ENCODE measurements around the gene DNAJC18.

DNAJC18 gene

DNA sequence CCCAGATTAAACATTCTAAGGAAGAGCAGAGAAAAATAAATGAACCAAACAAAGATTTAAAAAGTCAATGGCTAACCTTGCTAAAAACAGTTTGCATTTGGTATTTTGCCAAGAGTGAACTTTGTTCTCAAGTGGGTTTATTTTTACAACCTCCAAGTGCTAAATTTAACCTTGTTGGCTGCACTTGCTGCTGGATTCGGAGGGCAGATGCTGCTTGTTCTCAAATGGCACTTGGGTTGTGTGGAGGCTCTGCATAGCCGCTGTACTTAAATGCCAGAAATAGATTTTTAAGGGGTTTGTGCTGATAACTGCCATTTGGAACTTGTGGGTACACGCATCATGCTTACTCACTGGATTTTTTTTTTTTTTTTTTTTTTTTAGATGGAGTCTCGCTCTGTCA, 22.1 kb downstream of the DNAJC18 start:
- ChIA-PET CTCF (interaction anchor here (0.6 to 9.2 kb wide), 3 partner anchors 13 to 129 kb away, joined by 3 to 246 read pairs (median 8); no protein-coding TSS in a partner anchor), POLR2A (interaction anchor here (1.6 kb wide), 1 partner anchor 22 kb away, joined by 6 read pairs; the partner anchor contains the start of gene DNAJC18)
- Histone ChIP-seq H3K4me1 (ENCODE audit: control insufficient read depth, insufficient read depth, low read length) (peaks cover 3% of the 10 kb centered on the region; the same call in 1 of the 2 replicates), H3K27ac (ENCODE audit: extremely low read depth, low read depth, low read length) (0 out of 2 replicates have a peak overlapping the region, but pooled peaks have one; percentile 28), H3K36me3 (ENCODE audit: control insufficient read depth in 2 of 2, insufficient read depth in 1 of 2, low read length in 2 of 2) (peaks cover 26 to 73% of the 10 kb centered on the region in 2 experiments), H3K9me3 (ENCODE audit: control insufficient read depth, insufficient read depth, low read depth, low read length) (no peaks in the 10 kb centered on the region), H3K4me3 (ENCODE audit: low read depth, low read length) (no peak overlapping the region)
- no peak for TF ChIP-seq ZNF624 (tag by site-specific recombination; IDR thresholded peaks at IDR 0.05)
- TF ChIP-seq ZEB2 (tag by site-specific recombination; IDR thresholded peaks at IDR 0.05): no peak
- TF ChIP-seq ZNF561 (tag by site-specific recombination; IDR thresholded peaks at IDR 0.05; ENCODE audit: borderline replicate concordance): no peak
- TF ChIP-seq, protein P1, sequence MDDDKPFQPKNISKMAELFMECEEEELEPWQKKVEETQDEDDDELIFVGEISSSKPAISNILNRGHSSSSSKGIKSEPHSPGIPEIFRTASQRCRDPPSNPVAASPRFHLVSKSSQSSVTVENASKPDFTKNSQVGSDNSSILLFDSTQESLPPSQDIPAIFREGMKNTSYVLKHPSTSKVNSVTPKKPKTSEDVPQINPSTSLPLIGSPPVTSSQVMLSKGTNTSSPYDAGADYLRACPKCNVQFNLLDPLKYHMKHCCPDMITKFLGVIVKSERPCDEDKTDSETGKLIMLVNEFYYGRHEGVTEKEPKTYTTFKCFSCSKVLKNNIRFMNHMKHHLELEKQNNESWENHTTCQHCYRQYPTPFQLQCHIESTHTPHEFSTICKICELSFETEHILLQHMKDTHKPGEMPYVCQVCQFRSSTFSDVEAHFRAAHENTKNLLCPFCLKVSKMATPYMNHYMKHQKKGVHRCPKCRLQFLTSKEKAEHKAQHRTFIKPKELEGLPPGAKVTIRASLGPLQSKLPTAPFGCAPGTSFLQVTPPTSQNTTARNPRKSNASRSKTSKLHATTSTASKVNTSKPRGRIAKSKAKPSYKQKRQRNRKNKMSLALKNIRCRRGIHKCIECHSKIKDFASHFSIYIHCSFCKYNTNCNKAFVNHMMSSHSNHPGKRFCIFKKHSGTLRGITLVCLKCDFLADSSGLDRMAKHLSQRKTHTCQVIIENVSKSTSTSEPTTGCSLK (tag by site-specific recombination; IDR thresholded peaks at IDR 0.05): no peak
- TF ChIP-seq ZNF707 (tag by site-specific recombination; IDR thresholded peaks at IDR 0.05): no peak
- TF ChIP-seq WT1 (tag by site-specific recombination; IDR thresholded peaks at IDR 0.05): no peak
- TF ChIP-seq, protein P2, sequence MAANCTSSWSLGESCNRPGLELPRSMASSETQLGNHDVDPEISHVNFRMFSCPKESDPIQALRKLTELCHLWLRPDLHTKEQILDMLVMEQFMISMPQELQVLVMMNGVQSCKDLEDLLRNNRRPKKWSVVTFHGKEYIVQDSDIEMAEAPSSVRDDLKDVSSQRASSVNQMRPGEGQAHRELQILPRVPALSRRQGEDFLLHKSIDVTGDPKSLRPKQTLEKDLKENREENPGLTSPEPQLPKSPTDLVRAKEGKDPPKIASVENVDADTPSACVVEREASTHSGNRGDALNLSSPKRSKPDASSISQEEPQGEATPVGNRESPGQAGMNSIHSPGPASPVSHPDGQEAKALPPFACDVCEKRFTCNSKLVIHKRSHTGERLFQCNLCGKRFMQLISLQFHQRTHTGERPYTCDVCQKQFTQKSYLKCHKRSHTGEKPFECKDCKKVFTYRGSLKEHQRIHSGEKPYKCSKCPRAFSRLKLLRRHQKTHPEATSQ (tag by site-specific recombination; IDR thresholded peaks at IDR 0.05): no peak
- no peak for TF ChIP-seq EGR2 (tag by site-specific recombination; IDR thresholded peaks at IDR 0.05; ENCODE audit: low read depth)
- no peak for TF ChIP-seq GLIS2 (tag by site-specific recombination; IDR thresholded peaks at IDR 0.05)
- TF ChIP-seq ZSCAN30 (tag by site-specific recombination; IDR thresholded peaks at IDR 0.05): no peak
- TF ChIP-seq ZNF366 (tag by site-specific recombination; conservative IDR thresholded peaks at IDR 0.05): no peak
- no peak for TF ChIP-seq ZNF76 (tag by site-specific recombination; IDR thresholded peaks at IDR 0.05; ENCODE audit: borderline replicate concordance, low read depth)
- TF ChIP-seq ZNF548 (tag by site-specific recombination; IDR thresholded peaks at IDR 0.05): no peak
- TF ChIP-seq, protein P3, sequence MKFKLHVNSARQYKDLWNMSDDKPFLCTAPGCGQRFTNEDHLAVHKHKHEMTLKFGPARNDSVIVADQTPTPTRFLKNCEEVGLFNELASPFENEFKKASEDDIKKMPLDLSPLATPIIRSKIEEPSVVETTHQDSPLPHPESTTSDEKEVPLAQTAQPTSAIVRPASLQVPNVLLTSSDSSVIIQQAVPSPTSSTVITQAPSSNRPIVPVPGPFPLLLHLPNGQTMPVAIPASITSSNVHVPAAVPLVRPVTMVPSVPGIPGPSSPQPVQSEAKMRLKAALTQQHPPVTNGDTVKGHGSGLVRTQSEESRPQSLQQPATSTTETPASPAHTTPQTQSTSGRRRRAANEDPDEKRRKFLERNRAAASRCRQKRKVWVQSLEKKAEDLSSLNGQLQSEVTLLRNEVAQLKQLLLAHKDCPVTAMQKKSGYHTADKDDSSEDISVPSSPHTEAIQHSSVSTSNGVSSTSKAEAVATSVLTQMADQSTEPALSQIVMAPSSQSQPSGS (tag by site-specific recombination; IDR thresholded peaks at IDR 0.05; ENCODE audit: low read depth): no peak
- no peak for TF ChIP-seq YY2 (tag by site-specific recombination; IDR thresholded peaks at IDR 0.05)
- TF ChIP-seq ZNF701 (tag by site-specific recombination; IDR thresholded peaks at IDR 0.05): no peak
- no peak for TF ChIP-seq OSR2 (tag by site-specific recombination; IDR thresholded peaks at IDR 0.05)
- TF ChIP-seq, protein P4, sequence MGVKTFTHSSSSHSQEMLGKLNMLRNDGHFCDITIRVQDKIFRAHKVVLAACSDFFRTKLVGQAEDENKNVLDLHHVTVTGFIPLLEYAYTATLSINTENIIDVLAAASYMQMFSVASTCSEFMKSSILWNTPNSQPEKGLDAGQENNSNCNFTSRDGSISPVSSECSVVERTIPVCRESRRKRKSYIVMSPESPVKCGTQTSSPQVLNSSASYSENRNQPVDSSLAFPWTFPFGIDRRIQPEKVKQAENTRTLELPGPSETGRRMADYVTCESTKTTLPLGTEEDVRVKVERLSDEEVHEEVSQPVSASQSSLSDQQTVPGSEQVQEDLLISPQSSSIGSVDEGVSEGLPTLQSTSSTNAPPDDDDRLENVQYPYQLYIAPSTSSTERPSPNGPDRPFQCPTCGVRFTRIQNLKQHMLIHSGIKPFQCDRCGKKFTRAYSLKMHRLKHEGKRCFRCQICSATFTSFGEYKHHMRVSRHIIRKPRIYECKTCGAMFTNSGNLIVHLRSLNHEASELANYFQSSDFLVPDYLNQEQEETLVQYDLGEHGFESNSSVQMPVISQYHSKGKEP (tag by site-specific recombination; IDR thresholded peaks at IDR 0.05): peak; percentile 41; the same call in 1 of the 2 replicates
- TF ChIP-seq, protein P5, sequence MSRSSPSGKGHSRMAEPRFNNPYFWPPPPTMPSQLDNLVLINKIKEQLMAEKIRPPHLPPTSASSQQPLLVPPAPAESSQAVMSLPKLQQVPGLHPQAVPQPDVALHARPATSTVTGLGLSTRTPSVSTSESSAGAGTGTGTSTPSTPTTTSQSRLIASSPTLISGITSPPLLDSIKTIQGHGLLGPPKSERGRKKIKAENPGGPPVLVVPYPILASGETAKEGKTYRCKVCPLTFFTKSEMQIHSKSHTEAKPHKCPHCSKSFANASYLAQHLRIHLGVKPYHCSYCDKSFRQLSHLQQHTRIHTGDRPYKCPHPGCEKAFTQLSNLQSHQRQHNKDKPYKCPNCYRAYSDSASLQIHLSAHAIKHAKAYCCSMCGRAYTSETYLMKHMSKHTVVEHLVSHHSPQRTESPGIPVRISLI (tag by site-specific recombination; IDR thresholded peaks at IDR 0.05): peak; percentile 73; the same call in 1 of the 2 replicates
- no peak for TF ChIP-seq MZF1 (tag by site-specific recombination; IDR thresholded peaks at IDR 0.05; ENCODE audit: borderline replicate concordance)
- no peak for TF ChIP-seq SCRT2 (tag by site-specific recombination; IDR thresholded peaks at IDR 0.05)
- TF ChIP-seq ZNF132 (tag by site-specific recombination; IDR thresholded peaks at IDR 0.05; ENCODE audit: borderline replicate concordance): no peak
- TF ChIP-seq, protein P6, sequence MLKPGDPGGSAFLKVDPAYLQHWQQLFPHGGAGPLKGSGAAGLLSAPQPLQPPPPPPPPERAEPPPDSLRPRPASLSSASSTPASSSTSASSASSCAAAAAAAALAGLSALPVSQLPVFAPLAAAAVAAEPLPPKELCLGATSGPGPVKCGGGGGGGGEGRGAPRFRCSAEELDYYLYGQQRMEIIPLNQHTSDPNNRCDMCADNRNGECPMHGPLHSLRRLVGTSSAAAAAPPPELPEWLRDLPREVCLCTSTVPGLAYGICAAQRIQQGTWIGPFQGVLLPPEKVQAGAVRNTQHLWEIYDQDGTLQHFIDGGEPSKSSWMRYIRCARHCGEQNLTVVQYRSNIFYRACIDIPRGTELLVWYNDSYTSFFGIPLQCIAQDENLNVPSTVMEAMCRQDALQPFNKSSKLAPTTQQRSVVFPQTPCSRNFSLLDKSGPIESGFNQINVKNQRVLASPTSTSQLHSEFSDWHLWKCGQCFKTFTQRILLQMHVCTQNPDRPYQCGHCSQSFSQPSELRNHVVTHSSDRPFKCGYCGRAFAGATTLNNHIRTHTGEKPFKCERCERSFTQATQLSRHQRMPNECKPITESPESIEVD (tag by site-specific recombination; IDR thresholded peaks at IDR 0.05): peak; percentile 60
- no peak for TF ChIP-seq ZFP69B (tag by site-specific recombination; IDR thresholded peaks at IDR 0.05)
- TF ChIP-seq ZBTB21 (tag by site-specific recombination; IDR thresholded peaks at IDR 0.05): no peak
- TF ChIP-seq, protein P7, sequence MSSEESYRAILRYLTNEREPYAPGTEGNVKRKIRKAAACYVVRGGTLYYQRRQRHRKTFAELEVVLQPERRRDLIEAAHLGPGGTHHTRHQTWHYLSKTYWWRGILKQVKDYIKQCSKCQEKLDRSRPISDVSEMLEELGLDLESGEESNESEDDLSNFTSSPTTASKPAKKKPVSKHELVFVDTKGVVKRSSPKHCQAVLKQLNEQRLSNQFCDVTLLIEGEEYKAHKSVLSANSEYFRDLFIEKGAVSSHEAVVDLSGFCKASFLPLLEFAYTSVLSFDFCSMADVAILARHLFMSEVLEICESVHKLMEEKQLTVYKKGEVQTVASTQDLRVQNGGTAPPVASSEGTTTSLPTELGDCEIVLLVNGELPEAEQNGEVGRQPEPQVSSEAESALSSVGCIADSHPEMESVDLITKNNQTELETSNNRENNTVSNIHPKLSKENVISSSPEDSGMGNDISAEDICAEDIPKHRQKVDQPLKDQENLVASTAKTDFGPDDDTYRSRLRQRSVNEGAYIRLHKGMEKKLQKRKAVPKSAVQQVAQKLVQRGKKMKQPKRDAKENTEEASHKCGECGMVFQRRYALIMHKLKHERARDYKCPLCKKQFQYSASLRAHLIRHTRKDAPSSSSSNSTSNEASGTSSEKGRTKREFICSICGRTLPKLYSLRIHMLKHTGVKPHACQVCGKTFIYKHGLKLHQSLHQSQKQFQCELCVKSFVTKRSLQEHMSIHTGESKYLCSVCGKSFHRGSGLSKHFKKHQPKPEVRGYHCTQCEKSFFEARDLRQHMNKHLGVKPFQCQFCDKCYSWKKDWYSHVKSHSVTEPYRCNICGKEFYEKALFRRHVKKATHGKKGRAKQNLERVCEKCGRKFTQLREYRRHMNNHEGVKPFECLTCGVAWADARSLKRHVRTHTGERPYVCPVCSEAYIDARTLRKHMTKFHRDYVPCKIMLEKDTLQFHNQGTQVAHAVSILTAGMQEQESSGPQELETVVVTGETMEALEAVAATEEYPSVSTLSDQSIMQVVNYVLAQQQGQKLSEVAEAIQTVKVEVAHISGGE (tag by site-specific recombination; conservative IDR thresholded peaks at IDR 0.05; ENCODE audit: low read depth): no peak

Data from HEK293 (cell line).